Measurements from ENCODE around the gene ZNF469.

The ZNF469 gene

GRCh38 chr16:88344411-88345030 lies 38.2 kb upstream of the ZNF469 start:
- DNase-seq (ENCODE audit: extremely low read depth, low read depth): no peak
- no peak for TF ChIP-seq CTCF (IDR thresholded peaks at IDR 0.05; ENCODE audit: low read depth, low read length)

- no peak for DNase-seq (ENCODE audit: extremely low read depth, low read depth)
- no peak for TF ChIP-seq CTCF (IDR thresholded peaks at IDR 0.05; ENCODE audit: low read depth, low read length)
Measured at GRCh38 chr16:88345031-88345720, 37.6 kb upstream of the ZNF469 start.

- TF ChIP-seq CTCF (IDR thresholded peaks at IDR 0.05; ENCODE audit: low read depth, low read length): no peak
- no peak for DNase-seq (ENCODE audit: extremely low read depth, low read depth)
Measured at GRCh38 chr16:88345721-88346560, 36.8 kb upstream of the ZNF469 start.

GRCh38 chr16:88346680-88347505 lies 35.9 kb upstream of the ZNF469 start:
- TF ChIP-seq CTCF (IDR thresholded peaks at IDR 0.05; ENCODE audit: low read depth, low read length): no peak

GRCh38 chr16:88347656-88348376 lies 34.9 kb upstream of the ZNF469 start:
- TF ChIP-seq CTCF (IDR thresholded peaks at IDR 0.05; ENCODE audit: low read depth, low read length): no peak
- no peak for DNase-seq (ENCODE audit: extremely low read depth, low read depth)

More at GRCh38 chr16:88346680-88347505, 35.9 kb upstream of the ZNF469 start:
- no peak for DNase-seq (ENCODE audit: extremely low read depth, low read depth)

- DNase-seq (ENCODE audit: extremely low read depth, low read depth): no peak
- no peak for TF ChIP-seq CTCF (IDR thresholded peaks at IDR 0.05; ENCODE audit: low read depth, low read length)
Measured at GRCh38 chr16:88348377-88349152, 34.2 kb upstream of the ZNF469 start.
